Thyroid gland (tissue), 4 donors: ENCODE data around the gene SFTPA1. TPM values are rescaled to one million over a fixed set of nuclear protein-coding genes. Genes with fewer than 3 reads are reported as not detected.
"Not testable (repeated sequence)": the region's sequence is repeated elsewhere in the genome, so short reads cannot be mapped to it uniquely, and the experiment has no call there.

Experiments used
- DNase-seq, 2 donors: peaks; one replicate each; pipeline ENCODE4 v3.0.0-alpha.2; 2019
- H3K27ac ChIP-seq, 3 donors: fragments of 200-600 bp; sonication (generic); 1 replicate in 2 of 3; 2 replicates in 1 of 3; pipeline ENCODE4 v1.5.1; 2016 to 2019; ENCODE audit warnings: mild to moderate bottlenecking in 1 of 3, moderate library complexity in 1 of 3
- H3K27me3 ChIP-seq: fragments of 200-600 bp; sonication (generic); one replicate; pipeline ENCODE4 v1.5.1; 2019
- H3K36me3 ChIP-seq, 2 donors: fragments of 200-600 bp; sonication (generic); one replicate each; pipeline ENCODE4 v1.5.1; 2016 to 2019
- H3K4me1 ChIP-seq, 2 donors: fragments of 200-600 bp; sonication (generic); one replicate each; pipeline ENCODE4 v1.5.1; 2017 to 2019
- H3K4me3 ChIP-seq, 3 donors: fragments of 200-600 bp; sonication (generic); replicated peaks in 1 of 3; 1 replicate in 2 of 3; 2 replicates in 1 of 3; pipeline ENCODE4 v1.5.1; 2016; ENCODE audit warnings: mild to moderate bottlenecking in 1 of 3
- H3K9me3 ChIP-seq: fragments of 200-600 bp; sonication (generic); one replicate; pipeline ENCODE4 v1.5.1; 2017
- POLR2A ChIP-seq, 2 donors: fragments of 450-650 bp; IDR thresholded peaks; one replicate each; pipeline ENCODE4 v1.6.1; 2017; ENCODE audit warnings: antibody characterized with exemption in 2 of 2, mild to moderate bottlenecking in 2 of 2, moderate library complexity in 1 of 2
- WGBS, 2 donors: methylation state at CpG; one replicate each; pipeline ENCODE4 v1.1.5; 2017; 5-methylcytosine and 5-hydroxymethylcytosine counted together
- intact Hi-C: fragments of 100-400 bp; cut with DNase I; formaldehyde crosslinking; loops from one replicate; pipeline ENCODE4 v1.15.1; 2023
- total RNA-seq, 4 donors: library from RNA; depleted of rRNA; stranded (reverse); fragments of >200 nt; gene quantifications; one replicate each; pipeline ENCODE4 v1.2.3, GENCODE V29; 2016
- TF ChIP-seq, protein P1 (sequence below), 6 experiments: fragments of 200-600 bp in 3 of 6; fragments of 450-650 bp in 3 of 6; sonication (generic) in 3 of 6; IDR thresholded peaks; one replicate each; pipeline ENCODE4 v1.5.1; 2016 to 2019; ENCODE audit warnings: antibody characterized with exemption in 6 of 6, mild to moderate bottlenecking in 2 of 6, inconsistent platforms in 1 of 6, moderate library complexity in 1 of 6

The SFTPA1 gene
- total RNA-seq, 4 donors from 2014 or later: not detected

DNA sequence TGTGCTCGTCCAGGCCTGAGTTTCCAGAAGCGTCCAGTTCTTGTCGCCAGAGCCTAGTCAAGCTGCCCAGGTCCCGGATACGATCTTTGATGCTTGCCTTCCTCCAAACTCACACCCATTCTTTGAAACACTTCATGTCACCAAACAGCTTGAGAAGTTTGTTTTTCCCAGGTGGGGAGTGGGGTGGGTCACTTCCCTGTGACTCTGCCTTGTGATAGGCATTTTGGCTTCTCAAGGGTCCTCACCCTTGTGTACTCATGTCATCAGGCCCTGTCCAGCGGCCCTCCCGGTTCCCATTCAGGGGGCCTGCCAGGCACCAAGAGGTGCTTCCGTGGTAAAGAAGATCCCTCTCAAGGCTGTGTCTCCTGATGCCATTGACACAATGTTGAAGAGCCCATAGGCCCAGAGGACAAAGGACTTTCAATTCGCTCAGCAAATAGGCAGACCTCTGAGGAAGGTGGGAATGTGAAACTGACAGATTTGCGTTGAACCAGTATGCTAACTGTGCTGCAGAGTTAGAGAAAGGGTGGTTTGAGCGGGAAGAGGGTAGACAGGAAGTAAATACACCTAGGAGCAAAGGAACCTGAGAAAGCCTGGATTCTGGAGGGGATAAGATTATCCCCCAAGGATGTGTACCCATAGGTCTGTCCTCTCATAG is 24.7 kb upstream of the SFTPA1 start:
- no peaks in the 10 kb centered on the region for H3K36me3 ChIP-seq
- intact Hi-C loops: no loop called here
- H3K9me3 ChIP-seq: no peaks in the 10 kb centered on the region
- no peak overlapping the region for H3K4me3 ChIP-seq
- H3K4me1 ChIP-seq: no peaks in the 10 kb centered on the region
- no peak overlapping the region for H3K27ac ChIP-seq
- no peak for TF ChIP-seq POLR2A (IDR thresholded peaks at IDR 0.05)
- TF ChIP-seq, protein P1, sequence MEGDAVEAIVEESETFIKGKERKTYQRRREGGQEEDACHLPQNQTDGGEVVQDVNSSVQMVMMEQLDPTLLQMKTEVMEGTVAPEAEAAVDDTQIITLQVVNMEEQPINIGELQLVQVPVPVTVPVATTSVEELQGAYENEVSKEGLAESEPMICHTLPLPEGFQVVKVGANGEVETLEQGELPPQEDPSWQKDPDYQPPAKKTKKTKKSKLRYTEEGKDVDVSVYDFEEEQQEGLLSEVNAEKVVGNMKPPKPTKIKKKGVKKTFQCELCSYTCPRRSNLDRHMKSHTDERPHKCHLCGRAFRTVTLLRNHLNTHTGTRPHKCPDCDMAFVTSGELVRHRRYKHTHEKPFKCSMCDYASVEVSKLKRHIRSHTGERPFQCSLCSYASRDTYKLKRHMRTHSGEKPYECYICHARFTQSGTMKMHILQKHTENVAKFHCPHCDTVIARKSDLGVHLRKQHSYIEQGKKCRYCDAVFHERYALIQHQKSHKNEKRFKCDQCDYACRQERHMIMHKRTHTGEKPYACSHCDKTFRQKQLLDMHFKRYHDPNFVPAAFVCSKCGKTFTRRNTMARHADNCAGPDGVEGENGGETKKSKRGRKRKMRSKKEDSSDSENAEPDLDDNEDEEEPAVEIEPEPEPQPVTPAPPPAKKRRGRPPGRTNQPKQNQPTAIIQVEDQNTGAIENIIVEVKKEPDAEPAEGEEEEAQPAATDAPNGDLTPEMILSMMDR (IDR thresholded peaks at IDR 0.05): no peak
- WGBS, 2 donors: 56 to 74% methylated on average over 11 of the region's 11 CpGs
- no peak for DNase-seq
- H3K27me3 ChIP-seq: no peaks in the 10 kb centered on the region

DNA sequence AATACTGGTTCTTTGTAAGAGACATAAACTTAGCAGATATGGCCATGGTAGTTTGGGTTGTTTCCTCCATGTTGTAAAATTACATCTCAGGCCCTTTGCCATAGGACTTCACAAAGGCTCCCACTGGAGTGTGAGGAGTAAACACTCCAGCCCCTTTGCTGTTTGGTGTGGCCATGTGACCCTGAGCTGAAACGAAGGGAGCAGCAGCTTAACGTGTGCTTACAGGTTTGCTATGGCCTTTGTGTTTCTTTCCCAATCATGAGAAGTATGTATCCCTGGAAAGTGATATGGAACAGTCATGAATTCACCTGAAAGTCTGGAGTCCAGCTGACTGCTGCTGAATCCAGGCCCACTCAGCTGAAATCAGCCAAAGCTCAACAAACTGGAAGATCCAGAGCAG is 23.8 kb upstream of the SFTPA1 start:
- TF ChIP-seq, protein P1 (IDR thresholded peaks at IDR 0.05): no peak
- TF ChIP-seq POLR2A (IDR thresholded peaks at IDR 0.05): no peak
- Histone ChIP-seq H3K4me1 (no peaks in the 10 kb centered on the region), H3K27ac (no peak overlapping the region), H3K27me3 (no peaks in the 10 kb centered on the region), H3K4me3 (no peak overlapping the region), H3K36me3 (no peaks in the 10 kb centered on the region), H3K9me3 (no peaks in the 10 kb centered on the region)
- WGBS, 2 donors: 63 to 64% methylated on average over 2 of the region's 2 CpGs
- intact Hi-C loops: no loop called here
- no peak for DNase-seq

DNA sequence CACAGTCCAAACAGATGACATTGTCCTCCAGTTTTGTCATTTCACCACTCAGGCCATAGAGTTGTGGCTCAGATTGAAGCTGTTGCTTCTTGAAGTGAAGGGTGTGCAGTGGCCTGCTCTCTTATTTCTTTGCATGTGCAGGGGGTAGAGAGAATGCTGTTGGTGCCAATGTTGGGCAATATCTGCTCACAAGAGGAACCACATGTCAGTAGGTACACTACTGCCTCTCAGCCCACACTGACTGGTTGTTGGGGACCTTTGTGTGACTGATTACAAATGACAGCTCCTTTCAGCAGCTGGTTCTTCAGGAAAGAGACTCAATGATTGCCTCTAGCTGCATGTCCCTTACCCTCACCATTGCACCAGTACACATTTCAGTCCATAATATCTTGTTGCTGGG is 21.9 kb upstream of the SFTPA1 start:
- no peaks in the 10 kb centered on the region for H3K9me3 ChIP-seq
- H3K36me3 ChIP-seq: no peaks in the 10 kb centered on the region
- no peaks in the 10 kb centered on the region for H3K27me3 ChIP-seq
- intact Hi-C loops: no loop called here
- H3K4me1 ChIP-seq: no peaks in the 10 kb centered on the region
- H3K27ac ChIP-seq: no peak overlapping the region
- DNase-seq: no peak
- TF ChIP-seq POLR2A (IDR thresholded peaks at IDR 0.05): no peak
- TF ChIP-seq, protein P1 (IDR thresholded peaks at IDR 0.05): no peak
- no peak overlapping the region for H3K4me3 ChIP-seq

DNA sequence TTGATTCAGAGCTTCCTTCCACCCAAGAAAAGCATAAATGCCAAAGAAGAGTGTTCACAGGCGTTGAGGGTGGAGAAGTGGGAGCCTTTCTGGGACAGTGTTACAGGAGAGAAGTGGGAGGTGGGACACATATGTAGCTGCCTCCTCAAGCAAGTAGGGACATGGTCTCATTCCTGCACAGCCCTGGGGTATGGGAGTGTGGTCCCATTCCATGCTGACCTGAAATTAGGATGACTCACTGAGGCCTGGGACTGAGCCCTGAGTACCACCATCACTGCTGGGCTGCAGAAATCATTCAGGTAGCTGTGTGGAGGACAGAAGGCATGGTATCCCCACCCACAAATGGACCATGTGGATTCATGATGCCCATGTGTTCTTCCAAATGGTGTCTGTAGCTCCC is 17.4 kb upstream of the SFTPA1 start:
- 87% methylated on average over 1 of the region's 1 CpG for WGBS, 2 donors
- intact Hi-C loops: no loop called here
- Histone ChIP-seq H3K27me3 (no peaks in the 10 kb centered on the region), H3K4me3 (no peak overlapping the region), H3K9me3 (no peaks in the 10 kb centered on the region), H3K36me3 (no peaks in the 10 kb centered on the region), H3K27ac (no peak overlapping the region), H3K4me1 (no peaks in the 10 kb centered on the region)
- no peak for DNase-seq
- TF ChIP-seq, protein P1 (IDR thresholded peaks at IDR 0.05): no peak
- TF ChIP-seq POLR2A (IDR thresholded peaks at IDR 0.05): no peak

DNA sequence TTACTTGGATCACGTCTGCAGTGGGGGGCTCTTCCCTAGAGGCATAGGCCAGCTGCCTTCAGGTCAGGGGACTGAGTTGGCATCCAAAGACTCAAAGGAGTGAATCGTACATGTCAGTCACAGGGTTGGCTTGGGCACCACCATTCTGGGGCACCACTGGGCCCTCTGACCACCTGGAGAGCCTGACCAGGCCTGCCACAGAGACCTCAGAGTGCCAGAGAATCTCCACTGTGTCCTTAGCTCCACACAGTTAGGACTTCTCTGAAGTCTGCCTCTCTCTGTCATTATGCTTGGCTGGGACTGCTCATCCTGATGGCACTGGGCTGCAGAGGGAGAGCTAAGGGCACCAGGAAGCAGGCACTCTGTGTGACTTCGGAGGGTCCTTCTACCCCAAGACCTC is 16.2 kb upstream of the SFTPA1 start:
- H3K4me3 ChIP-seq, DNase-seq, H3K9me3 ChIP-seq, H3K36me3 ChIP-seq, H3K4me1 ChIP-seq, H3K27me3 ChIP-seq, intact Hi-C loops, H3K27ac ChIP-seq: not testable (repeated sequence)
- WGBS, 2 donors: 79 to 87% methylated on average over 3 of the region's 3 CpGs

DNA sequence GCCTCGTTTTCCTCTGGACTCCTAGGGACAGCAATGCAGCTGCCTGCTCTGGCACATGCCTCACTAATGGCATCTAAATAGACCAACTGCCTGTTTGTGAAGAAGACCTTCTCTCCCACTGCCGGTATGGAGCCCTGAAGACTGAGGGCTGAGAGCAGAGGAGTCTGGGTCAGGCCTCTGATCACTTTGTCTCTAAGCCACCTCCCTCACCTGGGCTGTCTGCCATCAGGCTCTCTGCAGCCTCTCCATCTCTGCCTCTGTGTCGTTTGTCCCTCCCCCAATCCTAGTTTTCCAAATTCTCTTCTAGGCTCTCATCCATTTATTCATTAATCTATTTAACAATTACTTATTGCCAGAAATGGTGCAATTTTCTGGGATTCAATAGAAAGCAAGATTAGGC is 15.2 kb upstream of the SFTPA1 start:
- no peak overlapping the region for H3K4me3 ChIP-seq
- H3K27me3 ChIP-seq: no peaks in the 10 kb centered on the region
- no peaks in the 10 kb centered on the region for H3K9me3 ChIP-seq
- H3K36me3 ChIP-seq: no peaks in the 10 kb centered on the region
- intact Hi-C loops: no loop called here
- no peaks in the 10 kb centered on the region for H3K4me1 ChIP-seq
- DNase-seq: no peak
- H3K27ac ChIP-seq: no peak overlapping the region
- TF ChIP-seq, protein P1 (IDR thresholded peaks at IDR 0.05): no peak
- no peak for TF ChIP-seq POLR2A (IDR thresholded peaks at IDR 0.05)
- 30 to 43% methylated on average over 3 of the region's 3 CpGs for WGBS, 2 donors

DNA sequence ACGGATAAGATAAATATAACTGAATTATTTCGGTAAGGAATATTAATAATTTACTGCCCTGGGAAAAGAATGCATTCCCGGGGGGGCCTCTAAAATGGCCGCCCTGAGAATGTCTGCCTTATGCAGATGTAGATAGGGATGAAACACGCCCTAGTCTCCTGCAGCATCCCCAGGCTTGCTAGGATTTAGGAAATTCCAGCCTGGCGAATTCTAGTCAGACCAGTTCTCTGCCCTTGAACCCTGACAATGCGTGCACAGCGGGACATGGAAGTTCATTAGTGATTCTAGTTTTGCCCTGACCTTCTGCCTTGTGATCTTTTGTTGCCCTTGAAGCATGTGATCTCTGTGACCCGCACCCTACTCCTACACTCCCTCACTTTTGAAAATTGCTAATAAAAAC is 11.1 kb upstream of the SFTPA1 start:
- H3K27ac ChIP-seq, H3K9me3 ChIP-seq, DNase-seq, H3K27me3 ChIP-seq, H3K36me3 ChIP-seq, H3K4me1 ChIP-seq, intact Hi-C loops, H3K4me3 ChIP-seq: not testable (repeated sequence)
- WGBS, 2 donors: 85 to 86% methylated on average over 9 of the region's 9 CpGs
